GM19438 (cell line): Measurements from ENCODE around the gene LIPT2.

Experiments
- ATAC-seq: cut with Tn5 transposase; IDR thresholded peaks from one replicate; pipeline ENCODE4 v1.9.1; 2021; ENCODE audit warnings: low read depth; ENCODE audit not compliant: unreplicated experiment

Gene LIPT2

GRCh38 chr11:74504100-74504691 is 10.7 kb upstream of the LIPT2 start:
- no peak for ATAC-seq

GRCh38 chr11:74494916-74495315 is 1.4 kb upstream of the LIPT2 start:
- ATAC-seq, result no peak

GRCh38 chr11:74493791-74494630 is 487 bp upstream of the LIPT2 start:
- no peak for ATAC-seq

GRCh38 chr11:74492084-74492483 is 1.4 kb downstream of the LIPT2 start:
- ATAC-seq, result no peak

- ATAC-seq, result no peak
Measured at GRCh38 chr11:74490941-74491340, 2.6 kb downstream of the LIPT2 start.

GRCh38 chr11:74487875-74488274 is 5.6 kb downstream of the LIPT2 start:
- ATAC-seq, result no peak

- ATAC-seq, result no peak
Measured at GRCh38 chr11:74485868-74486267, 7.7 kb downstream of the LIPT2 start.

GRCh38 chr11:74480688-74481417 is 12.7 kb downstream of the LIPT2 start:
- ATAC-seq, result no peak

- ATAC-seq, result no peak
Measured at GRCh38 chr11:74479732-74480123, 13.8 kb downstream of the LIPT2 start.

GRCh38 chr11:74478877-74479731 is 14.4 kb downstream of the LIPT2 start:
- no peak for ATAC-seq

GRCh38 chr11:74476536-74476935 is 17.0 kb downstream of the LIPT2 start:
- ATAC-seq, result no peak

GRCh38 chr11:74474316-74474715 is 19.2 kb downstream of the LIPT2 start:
- ATAC-seq, result no peak

GRCh38 chr11:74473382-74474173 is 19.9 kb downstream of the LIPT2 start:
- ATAC-seq, result no peak

- ATAC-seq, result no peak
Measured at GRCh38 chr11:74471668-74472429, 21.7 kb downstream of the LIPT2 start.

- no peak for ATAC-seq
Measured at GRCh38 chr11:74471037-74471436, 22.5 kb downstream of the LIPT2 start.

GRCh38 chr11:74470526-74470925 is 23.0 kb downstream of the LIPT2 start:
- ATAC-seq, result no peak

- no peak for ATAC-seq
Measured at GRCh38 chr11:74468936-74469335, 24.6 kb downstream of the LIPT2 start.

- ATAC-seq, result no peak
Measured at GRCh38 chr11:74468521-74468920, 25.0 kb downstream of the LIPT2 start.

GRCh38 chr11:74468058-74468457 is 25.5 kb downstream of the LIPT2 start:
- no peak for ATAC-seq
